Measurements from ENCODE around the gene COIL. TPM values are rescaled to one million over a fixed set of nuclear protein-coding genes. Genes with fewer than 3 reads are reported as not detected.
A peak's percentile ranks its signal among the peaks of the same experiment; 100 is the strongest.

COIL gene
- polyA plus RNA-seq, 3 donors = 4.8 to 8.7 (median 7.3) TPM

DNA sequence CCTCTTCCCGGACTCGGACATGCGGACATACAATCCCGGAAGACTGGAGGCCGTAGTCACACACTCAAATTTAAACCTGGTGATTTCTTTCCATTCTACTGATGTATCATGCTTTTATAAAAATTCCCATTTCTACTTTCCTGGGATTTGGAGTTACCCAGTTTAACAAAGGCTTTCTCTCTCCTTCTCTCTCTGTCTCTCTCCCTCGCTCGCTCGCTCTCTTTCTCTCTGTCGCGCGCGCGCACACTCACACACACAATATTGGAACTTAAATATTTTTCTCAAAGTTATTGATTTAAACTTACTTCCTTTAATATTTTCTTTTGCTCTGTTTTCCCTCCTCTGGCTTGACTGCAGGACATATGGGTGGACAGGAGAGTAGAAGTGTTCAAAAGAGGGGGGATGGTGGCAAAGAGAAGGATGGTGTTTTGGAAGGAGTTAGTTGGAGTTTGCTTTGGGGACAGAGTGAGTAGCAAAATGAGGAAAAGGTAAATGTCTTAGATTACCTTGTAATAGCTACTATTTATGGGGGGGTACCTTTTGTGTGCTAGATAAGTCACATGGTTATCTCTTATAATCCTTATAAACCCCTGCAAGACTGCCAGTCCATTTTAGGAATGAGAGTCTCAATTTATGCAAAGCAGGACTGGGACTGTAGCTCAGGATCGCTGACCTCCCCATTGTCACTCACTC lies 46.1 kb downstream of the COIL start:
- peak overlapping the region; percentile 57 for H3K27ac ChIP-seq (ENCODE audit: low read depth, low read length)
- WGBS, 3 donors = 7 to 8% (median 7%) methylated on average over 14 of the region's 14 CpGs

DNA sequence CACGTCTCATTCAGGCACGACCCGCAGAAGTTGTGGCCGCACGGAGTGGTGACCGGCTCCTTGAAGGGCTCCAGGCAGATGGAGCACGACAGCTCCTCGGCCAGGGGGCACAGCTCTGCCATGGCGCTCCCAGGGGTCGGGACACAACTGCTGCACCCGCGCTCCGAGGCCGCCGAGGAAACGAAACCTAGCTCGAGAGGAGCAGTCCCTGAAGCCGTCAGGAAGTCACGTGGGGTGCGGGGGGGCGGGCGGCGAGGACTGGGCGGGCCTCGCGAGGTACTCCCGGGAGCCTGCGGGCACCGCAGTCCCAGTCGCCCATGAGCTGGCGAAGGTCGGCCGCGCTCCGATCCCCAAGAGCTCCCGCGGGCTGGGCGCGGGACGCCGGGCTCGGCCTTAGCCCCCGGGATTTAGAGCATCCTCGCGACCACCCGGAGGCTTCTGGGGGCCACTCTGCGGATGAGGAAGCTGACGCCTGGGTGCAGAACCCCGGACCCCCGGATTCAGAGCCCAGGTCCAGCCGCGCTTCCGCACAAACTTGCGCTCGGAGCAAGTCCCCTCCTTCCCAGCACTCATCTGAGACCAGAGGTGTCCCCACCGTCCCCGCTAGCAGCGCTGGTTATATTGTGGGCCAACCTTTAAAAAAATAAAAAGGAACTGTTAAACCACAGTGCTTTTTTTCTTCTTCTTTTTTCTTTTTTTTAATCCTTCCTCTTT lies 46.8 kb downstream of the COIL start, which contains the start of gene TRIM25:
TSS of gene TRIM25 (minus strand) at position 183 of the 714 bp plus-strand sequence. CDS start at position 122, 61 bp downstream.
- 0% methylated on average over 57 to 58 of the region's 58 CpGs for WGBS, 3 donors
- peak within 1 kb of the TSS; percentile 61 for H3K27ac ChIP-seq (ENCODE audit: low read depth, low read length)

DNA sequence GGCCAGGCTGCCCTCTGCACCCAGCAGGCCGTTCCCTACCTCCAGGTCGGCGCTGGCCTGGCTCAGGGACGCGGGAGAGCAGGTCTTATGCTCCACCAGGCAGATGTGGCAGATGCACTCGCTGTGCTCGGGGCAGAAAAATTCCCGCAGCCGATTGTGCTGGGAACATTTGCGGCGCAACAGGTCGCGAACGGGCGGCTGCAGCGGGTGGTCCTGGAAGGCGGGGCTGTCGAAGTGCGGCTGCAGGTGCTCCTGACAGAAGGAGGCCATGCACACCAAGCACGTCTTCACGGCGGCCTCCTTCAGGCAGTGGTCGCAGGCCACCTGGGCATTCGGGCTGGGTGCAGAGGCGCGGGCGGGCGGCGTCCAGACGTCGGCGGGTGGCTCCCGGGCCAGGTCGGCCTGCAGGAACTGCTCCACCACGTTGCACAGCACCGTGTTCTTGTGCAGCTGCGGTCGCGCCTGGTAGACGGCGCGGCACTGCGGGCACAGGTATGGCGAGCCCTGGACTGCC lies 47.4 kb downstream of the COIL start:
- 0 to 1% (median 1%) methylated on average over 40 to 44 of the region's 44 CpGs for WGBS, 3 donors
- H3K27ac ChIP-seq (ENCODE audit: low read depth, low read length) = peak overlapping the region; percentile 61

DNA sequence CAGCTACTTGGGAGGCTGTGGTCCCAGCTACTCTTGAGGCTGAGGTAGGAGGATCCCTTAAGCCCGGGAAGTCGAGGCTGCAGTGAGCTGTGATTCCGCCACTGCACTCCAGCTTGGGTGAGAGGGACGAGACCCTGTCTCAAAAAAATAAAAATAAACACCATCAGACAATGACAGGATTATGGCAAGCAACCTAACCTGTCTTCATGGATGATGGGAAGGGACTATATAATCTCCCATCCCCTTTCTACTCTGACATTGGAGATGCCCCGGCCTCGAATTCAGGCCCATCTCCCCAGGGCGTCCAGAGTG lies 47.9 kb downstream of the COIL start:
- peak overlapping the region; percentile 61 for H3K27ac ChIP-seq (ENCODE audit: low read depth, low read length)
- WGBS, 3 donors = 23 to 30% (median 24%) methylated on average over 7 of the region's 7 CpGs

DNA sequence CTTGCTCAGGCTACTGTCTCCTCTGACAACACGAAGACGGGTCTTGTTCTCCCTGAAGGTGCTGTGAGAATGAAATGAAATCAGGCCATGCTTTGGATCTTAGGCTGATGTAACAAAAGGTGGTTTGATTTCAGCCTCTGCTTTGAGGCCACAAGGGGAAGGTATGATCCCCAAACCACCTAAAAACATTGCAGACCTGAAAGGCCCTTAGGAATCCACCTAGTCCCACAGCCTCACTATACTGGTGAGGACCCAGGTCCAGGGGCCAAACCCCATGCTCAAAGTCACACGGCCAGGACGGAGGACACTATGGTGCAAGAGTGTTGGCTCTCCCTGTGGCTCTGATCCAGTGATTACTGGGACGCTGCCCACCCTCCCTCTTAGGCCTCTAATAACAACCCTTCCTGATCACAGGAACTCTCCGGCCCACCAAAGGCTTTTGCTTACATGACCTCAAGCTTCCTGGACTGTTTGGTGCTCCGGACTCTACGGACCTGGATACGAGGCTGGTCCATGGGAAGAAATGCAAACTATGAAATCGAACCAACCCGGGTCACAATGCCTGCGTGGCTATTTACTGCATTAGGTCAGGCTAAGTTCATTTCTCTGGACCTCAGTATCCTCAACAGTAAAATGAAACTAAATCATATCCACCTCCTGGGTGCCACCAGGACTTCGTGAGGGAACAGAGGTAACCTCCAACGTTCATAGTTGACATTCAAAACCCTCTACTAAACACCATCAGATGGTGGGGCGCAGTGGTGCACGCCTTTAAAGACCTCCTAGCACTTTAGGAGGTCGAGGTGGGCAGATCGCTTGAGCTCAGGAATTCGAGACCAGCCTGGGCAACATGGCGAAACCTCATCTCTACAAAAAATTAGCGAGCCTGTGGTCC lies 48.5 kb downstream of the COIL start:
- WGBS, 3 donors = 29 to 44% (median 43%) methylated on average over 21 of the region's 21 CpGs
- peak overlapping the region; percentile 29 for H3K27ac ChIP-seq (ENCODE audit: low read depth, low read length)

DNA sequence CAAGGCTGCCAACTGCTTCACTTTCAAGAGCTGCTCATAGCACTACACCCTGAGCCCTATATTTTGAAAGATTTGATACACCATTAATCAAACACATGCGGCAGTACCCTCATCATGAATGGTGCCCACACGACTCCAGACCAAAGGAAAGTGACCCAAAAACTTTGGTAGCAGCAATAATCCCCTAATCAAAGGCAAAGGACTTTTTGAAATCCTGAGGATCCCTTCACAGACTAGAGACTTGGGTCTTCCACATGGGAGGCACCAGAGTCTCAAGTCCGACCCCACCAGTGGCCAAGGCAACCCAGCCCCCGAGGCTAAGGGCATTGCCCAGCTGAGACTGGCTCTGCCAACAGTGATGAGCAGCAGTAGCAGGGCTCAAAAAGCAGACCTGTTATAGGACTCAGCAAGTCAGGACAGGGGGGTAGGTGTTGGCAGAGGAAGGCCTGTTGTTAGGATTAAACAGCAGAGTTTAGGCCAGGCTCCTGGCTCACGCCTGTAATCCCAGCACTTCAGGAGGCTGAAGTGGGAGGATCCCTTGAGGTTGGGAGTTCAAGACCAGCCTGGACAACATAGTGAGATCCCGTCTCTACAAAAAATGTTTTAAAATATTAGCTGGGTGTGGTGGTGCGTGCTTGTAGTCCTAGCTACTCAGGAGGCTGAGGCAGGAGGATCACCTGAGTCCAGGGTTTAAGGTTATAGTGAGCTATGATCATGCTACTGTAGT lies 50.2 kb downstream of the COIL start:
- WGBS, 3 donors = 71 to 75% (median 72%) methylated on average over 7 of the region's 7 CpGs

DNA sequence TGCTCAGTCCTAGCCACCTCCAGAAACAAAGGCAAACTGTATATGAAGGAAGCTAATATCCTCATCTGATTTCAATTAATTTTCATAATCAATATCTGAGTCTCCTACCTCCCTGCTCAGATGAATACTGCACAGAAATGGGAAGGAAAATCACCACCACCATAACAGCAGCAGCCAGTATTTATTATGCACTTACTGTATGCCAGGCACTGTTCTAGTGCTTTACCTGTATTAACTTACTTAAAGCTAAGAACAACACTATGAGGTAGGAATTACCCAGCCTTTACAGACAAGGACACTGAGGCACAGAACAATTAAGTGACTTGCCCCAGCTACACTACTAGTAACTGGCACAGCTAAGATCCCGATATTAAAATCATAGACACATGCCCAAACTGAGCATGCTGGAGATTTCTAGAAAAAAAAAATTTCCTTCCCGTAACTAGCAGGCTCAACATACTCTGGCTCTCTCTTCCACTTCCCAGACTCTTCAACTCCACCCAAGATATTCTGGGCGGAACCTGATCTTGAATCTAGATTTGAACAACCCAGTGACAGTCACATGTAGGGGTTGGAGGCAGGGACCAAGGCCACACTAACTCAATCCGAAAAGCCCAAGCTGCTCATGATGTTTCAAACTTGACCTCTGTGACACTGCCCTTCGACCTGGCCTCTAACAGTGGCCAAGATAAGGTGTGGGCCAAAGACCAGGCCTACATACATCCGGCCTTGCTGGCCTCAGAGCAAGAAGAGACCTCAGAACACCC lies 50.9 kb downstream of the COIL start:
- H3K27ac ChIP-seq (ENCODE audit: low read depth, low read length) = peak overlapping the region; percentile 28
- WGBS, 3 donors = 44 to 51% (median 50%) methylated on average over 6 of the region's 6 CpGs

More for the DNA sequence above, 50.2 kb downstream of the COIL start:
- H3K27ac ChIP-seq (ENCODE audit: low read depth, low read length) = no peak overlapping the region

DNA sequence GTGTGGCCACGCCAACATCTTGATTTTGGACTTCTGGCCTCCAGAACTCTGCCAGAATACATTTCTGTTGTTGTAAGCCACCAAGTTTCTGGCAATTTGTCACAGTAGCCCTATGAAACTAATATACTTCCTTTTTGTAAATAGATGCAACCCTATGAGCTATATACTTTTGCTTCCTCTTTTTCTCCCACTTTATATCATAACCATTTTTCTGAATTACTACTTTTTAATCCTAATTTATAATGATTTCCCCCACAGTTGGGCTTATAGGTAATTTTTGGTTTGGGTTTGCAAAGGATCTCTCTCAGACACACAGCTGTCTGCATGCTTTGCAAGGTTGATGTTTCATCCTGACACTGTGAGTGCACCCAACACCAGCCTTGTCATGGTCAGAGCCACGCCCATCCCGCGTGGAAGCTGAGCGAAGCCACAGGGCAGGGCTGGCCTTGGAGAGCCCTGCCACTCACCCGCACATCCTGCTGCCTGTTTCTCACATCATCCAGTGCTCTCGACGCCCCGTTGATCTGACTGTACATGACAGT lies 52.8 kb downstream of the COIL start:
- 41 to 71% (median 47%) methylated on average over 9 of the region's 9 CpGs for WGBS, 3 donors
- H3K27ac ChIP-seq (ENCODE audit: low read depth, low read length) = no peak overlapping the region

DNA sequence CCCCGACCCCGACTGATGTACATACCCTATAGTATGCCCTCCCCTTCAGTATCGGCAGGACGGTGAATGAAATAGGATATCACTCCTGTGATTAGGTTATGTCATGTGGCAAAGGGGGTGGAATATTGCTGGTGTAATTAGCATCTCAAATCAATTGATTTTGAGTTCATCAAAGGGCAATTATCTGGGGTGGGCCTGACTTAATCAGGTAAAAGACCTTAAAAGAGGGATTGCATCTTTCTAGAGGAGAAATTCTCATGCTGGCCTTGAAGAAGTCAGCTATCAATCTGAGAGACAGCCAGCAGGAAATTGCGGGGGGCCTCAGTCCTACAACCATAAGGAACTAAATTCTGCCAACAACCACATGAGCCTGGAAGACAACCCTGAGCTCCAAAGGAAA lies 57.3 kb downstream of the COIL start:
- 88 to 98% (median 97%) methylated on average over 5 of the region's 5 CpGs for WGBS, 3 donors
- no peak overlapping the region for H3K27ac ChIP-seq (ENCODE audit: low read depth, low read length)

DNA sequence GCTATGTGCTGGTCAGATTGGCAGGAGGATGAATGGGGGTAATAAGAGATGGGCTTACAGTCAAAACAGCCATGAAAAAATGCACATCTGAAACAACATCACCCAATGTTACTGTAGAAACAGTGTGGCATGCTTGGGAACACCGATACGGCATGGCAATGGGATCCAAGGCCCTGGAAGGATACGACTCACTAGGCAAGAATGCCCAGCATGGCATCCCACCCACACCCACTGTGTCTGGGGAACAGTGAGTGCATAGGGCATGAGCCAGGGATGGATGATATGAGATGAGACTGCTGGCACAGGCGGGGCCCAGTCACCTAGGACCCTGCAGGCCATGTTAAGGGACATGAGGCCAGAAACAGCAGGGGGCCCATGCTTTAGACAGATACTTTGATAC lies 58.5 kb downstream of the COIL start:
- no peak overlapping the region for H3K27ac ChIP-seq (ENCODE audit: low read depth, low read length)
- WGBS, 3 donors = 95 to 97% (median 97%) methylated on average over 4 of the region's 4 CpGs

DNA sequence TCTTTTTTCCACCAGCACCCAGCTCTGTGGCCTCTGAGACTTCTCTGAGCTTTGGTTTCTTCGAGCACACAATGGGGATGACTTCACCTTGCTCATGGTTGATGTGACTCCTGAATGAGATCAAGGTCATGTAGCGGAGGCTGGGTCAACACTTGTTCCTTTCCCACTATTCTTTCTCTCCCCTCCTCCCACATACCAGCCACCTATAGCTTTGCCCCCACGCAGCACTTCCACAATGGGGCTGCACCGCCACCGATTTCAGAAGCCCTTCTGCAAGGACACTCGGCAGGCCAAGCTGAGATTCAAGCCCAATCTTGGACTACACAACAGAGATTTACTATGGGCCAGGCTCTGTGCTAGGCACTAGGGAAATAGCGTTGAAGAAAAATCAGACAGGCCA lies 61.4 kb downstream of the COIL start:
- H3K27ac ChIP-seq (ENCODE audit: low read depth, low read length) = no peak overlapping the region
- WGBS, 3 donors = 82 to 96% (median 94%) methylated on average over 7 of the region's 7 CpGs

DNA sequence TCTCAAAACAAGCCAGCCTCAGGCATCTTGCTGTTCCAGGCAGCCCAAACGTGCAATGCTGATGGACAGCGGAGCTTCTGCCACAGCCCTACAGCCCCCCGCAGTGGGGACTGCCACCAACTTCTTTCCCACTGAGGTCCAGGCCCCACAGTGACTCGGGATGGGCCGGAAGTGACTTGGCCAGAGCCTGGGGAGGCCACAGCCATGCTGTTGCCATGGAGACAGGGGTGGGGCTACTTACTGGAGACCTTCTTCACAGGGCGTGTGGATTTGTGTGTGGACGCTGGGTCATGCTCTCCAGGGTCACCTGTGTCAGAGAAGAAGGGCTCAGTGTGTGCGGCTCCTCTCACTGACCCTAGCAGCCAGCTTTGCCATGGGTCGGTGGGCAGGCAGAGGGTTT lies 62.0 kb downstream of the COIL start:
- H3K27ac ChIP-seq (ENCODE audit: low read depth, low read length) = no peak overlapping the region
- 65 to 73% (median 67%) methylated on average over 8 to 9 of the region's 9 CpGs for WGBS, 3 donors

DNA sequence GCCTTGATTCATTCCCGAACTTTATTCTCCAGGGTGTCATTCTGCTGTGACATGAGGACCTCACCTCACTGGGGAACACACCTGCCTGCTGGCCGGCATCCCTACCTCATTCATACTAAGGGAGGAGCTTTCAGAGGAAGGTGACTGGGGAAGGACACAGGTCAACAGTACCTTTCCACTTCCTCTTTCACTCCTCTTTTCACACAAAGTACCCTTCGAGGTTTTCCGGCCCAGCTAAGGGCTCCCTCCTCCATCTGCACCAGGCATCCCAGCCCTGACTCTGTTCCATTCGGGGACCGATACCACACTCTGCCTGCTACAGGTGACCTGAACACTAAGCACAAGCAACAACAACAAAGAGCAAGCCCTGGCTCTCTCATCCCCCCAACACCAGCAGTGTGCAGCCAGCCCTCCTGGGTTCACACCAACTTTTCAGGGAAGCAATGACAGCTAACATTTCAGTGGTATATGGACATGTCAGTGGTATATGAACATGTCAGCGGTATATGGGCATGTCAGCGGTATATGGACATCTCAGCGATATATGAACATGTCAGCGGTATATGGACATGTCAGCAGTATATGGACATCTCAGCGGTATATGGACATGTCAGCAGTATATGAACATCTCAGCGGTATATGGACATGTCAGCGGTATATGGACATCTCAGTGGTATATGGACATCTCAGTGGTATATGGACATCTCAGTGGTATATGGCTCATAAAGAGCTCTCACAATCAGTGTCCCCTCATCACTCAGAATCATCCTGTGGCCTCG lies 63.0 kb downstream of the COIL start:
- WGBS, 3 donors = 91 to 92% (median 92%) methylated on average over 14 of the region's 14 CpGs

DNA sequence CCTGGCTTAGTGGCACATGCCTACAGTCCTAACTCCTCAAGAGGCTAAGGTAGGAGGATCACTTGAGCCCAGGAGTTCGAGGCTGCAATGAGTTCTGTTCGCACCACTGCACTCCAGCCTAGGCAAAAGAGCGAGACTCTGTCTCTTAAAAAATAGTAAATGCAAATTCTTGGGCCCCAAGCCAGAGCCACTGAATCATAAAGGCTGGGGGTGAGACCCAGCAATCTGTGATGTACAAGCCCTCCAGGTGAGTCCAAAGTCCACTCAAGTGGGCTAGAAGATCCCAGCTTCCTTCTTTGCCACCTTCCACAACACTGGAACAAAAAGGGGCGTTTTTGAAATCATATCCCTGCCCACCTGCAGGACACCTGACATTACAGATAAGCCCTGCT lies 63.9 kb downstream of the COIL start:
- no peak overlapping the region for H3K27ac ChIP-seq (ENCODE audit: low read depth, low read length)
- 82 to 99% (median 94%) methylated on average over 4 of the region's 4 CpGs for WGBS, 3 donors

More for the DNA sequence above, 63.0 kb downstream of the COIL start:
- no peak overlapping the region for H3K27ac ChIP-seq (ENCODE audit: low read depth, low read length)

DNA sequence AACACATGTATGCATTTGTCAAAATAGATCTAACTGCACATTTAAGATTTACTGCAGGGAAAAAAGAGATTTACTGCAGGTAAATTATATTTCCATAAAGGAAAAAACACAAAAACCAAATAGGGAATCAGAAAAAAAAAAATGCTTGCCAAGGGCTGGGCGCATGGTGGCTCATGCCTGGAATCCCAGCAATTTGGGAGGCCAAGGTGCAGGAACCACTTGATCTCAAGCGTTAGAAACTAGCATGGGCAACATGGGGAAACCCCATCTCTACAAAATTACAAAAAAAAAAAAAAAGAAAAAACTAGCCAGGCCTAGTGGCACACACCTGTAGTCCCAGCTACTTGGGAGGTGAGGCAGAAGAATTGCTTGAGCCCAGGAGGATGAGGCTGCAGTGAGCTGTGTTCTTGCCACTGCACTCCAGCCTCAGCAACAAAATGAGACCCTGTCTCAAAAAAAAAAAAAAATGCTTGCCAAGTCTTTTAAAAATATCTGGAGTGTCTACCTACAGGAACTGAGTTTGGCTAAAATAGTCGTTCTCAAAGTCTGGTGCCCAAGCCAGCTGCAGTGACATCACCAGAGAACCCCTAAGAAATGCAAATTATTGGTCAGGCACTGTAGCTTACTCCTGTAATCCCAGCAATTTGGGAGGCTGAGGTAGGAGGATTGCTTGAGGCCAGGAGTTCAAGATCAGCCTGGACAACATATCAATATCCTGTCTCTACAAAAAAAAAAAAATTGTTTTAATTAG lies 64.5 kb downstream of the COIL start:
- no peak overlapping the region for H3K27ac ChIP-seq (ENCODE audit: low read depth, low read length)
- WGBS, 3 donors = 79 to 85% (median 84%) methylated on average over 3 of the region's 3 CpGs

DNA sequence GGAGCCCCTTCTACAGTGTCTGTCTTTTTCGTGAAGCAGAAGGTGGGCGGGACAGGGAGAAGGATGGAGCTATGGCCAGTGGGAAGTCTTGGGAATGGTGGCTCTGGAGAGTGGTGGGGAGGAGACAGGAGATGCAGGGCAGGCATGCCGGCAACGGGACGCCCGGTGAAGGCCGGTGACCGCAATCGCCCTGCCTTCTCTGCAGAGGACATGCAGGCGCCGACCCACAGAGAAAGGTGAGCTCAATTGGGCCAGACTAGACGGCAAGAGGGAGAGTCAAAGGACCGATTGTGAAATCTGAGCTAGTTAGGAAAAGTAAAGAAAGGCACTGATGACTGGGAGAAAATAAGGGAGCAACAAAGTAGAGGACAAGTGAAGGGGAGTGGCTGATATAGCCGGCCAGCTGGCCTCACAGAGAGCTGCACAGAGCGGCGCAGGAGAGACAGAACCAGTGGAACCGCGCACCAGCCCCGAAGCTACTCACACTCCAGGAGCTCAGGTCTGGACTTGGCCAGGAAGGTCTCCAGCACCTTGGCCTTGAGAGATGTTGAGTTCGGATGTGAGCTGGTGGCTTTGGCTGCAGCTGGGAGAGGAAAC lies 65.9 kb downstream of the COIL start:
- H3K27ac ChIP-seq (ENCODE audit: low read depth, low read length) = no peak overlapping the region
- WGBS, 3 donors = 91 to 95% (median 94%) methylated on average over 20 of the region's 20 CpGs

All from adipose tissue (tissue), 3 donors.